ENCODE data around the gene MSI2. TPM values are rescaled to one million over a fixed set of nuclear protein-coding genes. Genes with fewer than 3 reads are reported as not detected.

Gene MSI2
- total and polyA plus RNA-seq, 2 donors (not counting 3 experiments of a cell fraction or from before 2014, with no cell fraction given): 20.9 to 59.3 TPM

DNA sequence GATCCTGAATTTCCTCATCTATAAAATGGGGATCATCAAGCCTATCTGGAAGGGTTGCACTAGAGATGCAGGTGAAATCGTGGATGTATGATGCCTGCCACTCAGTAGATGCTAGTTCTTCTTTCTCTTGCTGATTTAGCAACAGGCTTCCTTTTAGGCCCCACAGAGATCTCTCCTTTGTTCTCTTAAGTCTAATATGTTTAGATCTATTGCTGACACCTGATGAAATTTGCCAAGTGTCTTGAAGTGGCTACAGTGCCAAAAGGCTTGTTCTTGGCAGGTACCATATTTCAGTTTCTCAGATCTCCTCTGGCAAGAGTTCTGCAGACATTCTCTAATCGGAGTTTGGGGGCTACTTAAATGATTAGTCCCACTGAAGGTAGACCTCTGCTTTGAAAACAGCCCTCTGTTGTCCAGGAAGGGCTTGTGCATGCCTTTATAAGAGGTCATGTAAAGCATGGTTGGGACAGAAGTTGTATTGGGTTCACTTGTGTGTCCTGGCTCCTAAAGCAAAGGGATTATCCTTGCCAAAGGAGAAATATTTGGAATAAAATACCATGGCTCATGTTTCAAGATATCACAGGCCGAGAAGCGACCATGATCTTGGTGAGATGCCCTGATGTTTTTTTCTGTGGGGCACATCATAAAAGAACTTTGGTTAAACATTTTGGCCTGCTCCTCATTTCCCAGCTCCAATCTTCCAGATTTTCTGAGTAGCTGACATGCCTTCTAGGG lies 234.0 kb downstream of the MSI2 start:
- BruUV-seq (replicated peaks): no TSS peak
- Histone ChIP-seq H3K4me1 (ENCODE audit: control insufficient read depth, extremely low read depth, insufficient read depth, low read length) (no peaks in the 10 kb centered on the region), H3K9me3 (replicated peaks; ENCODE audit: control insufficient read depth, insufficient read depth, low read length) (no peaks in the 10 kb centered on the region), H3K27me3 (ENCODE audit: control insufficient read depth in 2 of 2, insufficient read depth in 2 of 2, low read length in 2 of 2) (no peaks in the 10 kb centered on the region), H2AFZ (ENCODE audit: low read depth, low read length) (no peak overlapping the region), H3K79me2 (ENCODE audit: control insufficient read depth, insufficient read depth, low read length) (no peaks in the 10 kb centered on the region), H3K27ac (ENCODE audit: insufficient read depth, low read depth, low read length) (no peak overlapping the region), H3K9ac (replicated peaks; ENCODE audit: extremely low read depth, insufficient read depth, low read length) (no peak overlapping the region), H3K4me2 (ENCODE audit: insufficient read depth, low read length) (no peak overlapping the region), H3K9me1 (replicated peaks; ENCODE audit: control insufficient read depth, extremely low read depth, insufficient read depth, low read length) (no peaks in the 10 kb centered on the region), H4K20me1 (replicated peaks; ENCODE audit: control insufficient read depth, extremely low read depth, insufficient read depth, low read length) (no peaks in the 10 kb centered on the region), H3K4me3 (replicated peaks in 1 of 3; ENCODE audit: insufficient read depth in 1 of 3, low read depth in 1 of 3, low read length in 3 of 3) (no peak overlapping the region), H3K36me3 (ENCODE audit: control insufficient read depth in 2 of 2, extremely low read depth in 1 of 2, insufficient read depth in 2 of 2, low read length in 2 of 2) (no peaks in the 10 kb centered on the region)
- TF ChIP-seq CTCF (IDR thresholded peaks at IDR 0.05; ENCODE audit: extremely low read depth in 1 of 2, insufficient read depth in 1 of 2, low read depth in 1 of 2, low read length in 2 of 2) (no peak), EZH2 (IDR thresholded peaks at IDR 0.05; ENCODE audit: borderline replicate concordance, low read depth, low read length, severe bottlenecking) (no peak)
- dilution Hi-C loops (cut with MboI; ENCODE audit: extremely low pct_ligation_motif_present, low sequenced_read_pairs) (no loop called here), intact Hi-C loops (cut with micrococcal nuclease) (no loop called here)
- CTCF ChIA-PET: interaction anchor here (1.4 to 2.1 kb wide), 4 partner anchors 9 to 247 kb away, joined by 5 to 6 read pairs (median 6); no protein-coding TSS in a partner anchor
- POLR2A ChIA-PET: no interaction called here
- DNase-seq (ENCODE audit: low read depth, low spot score) (no peak), FAIRE-seq (no peak)

GRCh38 chr17:57490890-57491289 lies 234.6 kb downstream of the MSI2 start:
- H3K9me3 ChIP-seq (replicated peaks; ENCODE audit: control insufficient read depth, insufficient read depth, low read length): no peaks in the 10 kb centered on the region
- dilution Hi-C loops (cut with MboI; ENCODE audit: extremely low pct_ligation_motif_present, low sequenced_read_pairs): no loop called here
- POLR2A ChIA-PET: no interaction called here
- H3K4me3 ChIP-seq (replicated peaks in 1 of 3; ENCODE audit: insufficient read depth in 1 of 3, low read depth in 1 of 3, low read length in 3 of 3): no peak overlapping the region
- no peaks in the 10 kb centered on the region for H3K27me3 ChIP-seq (ENCODE audit: control insufficient read depth in 2 of 2, insufficient read depth in 2 of 2, low read length in 2 of 2)
- no peak overlapping the region for H3K4me2 ChIP-seq (ENCODE audit: insufficient read depth, low read length)
- intact Hi-C loops (cut with micrococcal nuclease): no loop called here
- no peaks in the 10 kb centered on the region for H4K20me1 ChIP-seq (replicated peaks; ENCODE audit: control insufficient read depth, extremely low read depth, insufficient read depth, low read length)
- H3K4me1 ChIP-seq (ENCODE audit: control insufficient read depth, extremely low read depth, insufficient read depth, low read length): no peaks in the 10 kb centered on the region
- H3K9ac ChIP-seq (replicated peaks; ENCODE audit: extremely low read depth, insufficient read depth, low read length): no peak overlapping the region
- FAIRE-seq: no peak
- no peaks in the 10 kb centered on the region for H3K9me1 ChIP-seq (replicated peaks; ENCODE audit: control insufficient read depth, extremely low read depth, insufficient read depth, low read length)
- no TSS peak for BruUV-seq (replicated peaks)
- H3K36me3 ChIP-seq (ENCODE audit: control insufficient read depth in 2 of 2, extremely low read depth in 1 of 2, insufficient read depth in 2 of 2, low read length in 2 of 2): no peaks in the 10 kb centered on the region
- no peak for TF ChIP-seq MAX (IDR thresholded peaks at IDR 0.05; ENCODE audit: insufficient read depth, insufficient read length)
- no peak for TF ChIP-seq GATA2 (IDR thresholded peaks at IDR 0.05; ENCODE audit: insufficient read depth, insufficient read length, low read depth, low read length)
- TF ChIP-seq FOS (IDR thresholded peaks at IDR 0.05; ENCODE audit: borderline replicate concordance, insufficient read depth, low read length): no peak
- no peak for TF ChIP-seq EZH2 (IDR thresholded peaks at IDR 0.05; ENCODE audit: borderline replicate concordance, low read depth, low read length, severe bottlenecking)
- TF ChIP-seq POLR2A (IDR thresholded peaks at IDR 0.05; ENCODE audit: low read depth, low read length): no peak
- no peak for TF ChIP-seq POLR2AphosphoS5 (IDR thresholded peaks at IDR 0.05; ENCODE audit: insufficient read depth, low read depth, low read length)
- DNase-seq (ENCODE audit: low read depth, low spot score): no peak
- H3K27ac ChIP-seq (ENCODE audit: insufficient read depth, low read depth, low read length): no peak overlapping the region
- CTCF ChIA-PET: interaction anchor here (1.4 to 2.1 kb wide), 2 partner anchors 9 to 248 kb away, joined by 5 to 6 read pairs; no protein-coding TSS in a partner anchor
- H3K79me2 ChIP-seq (ENCODE audit: control insufficient read depth, insufficient read depth, low read length): no peaks in the 10 kb centered on the region
- H2AFZ ChIP-seq (ENCODE audit: low read depth, low read length): no peak overlapping the region

Measured in endothelial cell of umbilical vein (primary cell).